Uterus (tissue), 4 donors: Measurements from ENCODE around the gene OAS2. TPM values are rescaled to one million over a fixed set of nuclear protein-coding genes. Genes with fewer than 3 reads are reported as not detected.

Experiments
- DNase-seq, 2 donors: peaks; one replicate each; pipeline ENCODE4 v3.0.0-alpha.2; 2019 to 2020
- H3K27ac ChIP-seq, 2 donors: fragments of 200-600 bp; sonication (generic); 1 replicate in 1 of 2; 2 replicates in 1 of 2; pipeline ENCODE4 v1.5.1; 2016 to 2018
- H3K27me3 ChIP-seq, 2 donors: fragments of 200-600 bp; sonication (generic); one replicate each; pipeline ENCODE4 v1.5.1; 2018 to 2019; ENCODE audit warnings: control low read depth in 1 of 2
- H3K36me3 ChIP-seq, 2 donors: fragments of 200-600 bp; sonication (generic); one replicate each; pipeline ENCODE4 v1.5.1; 2019; ENCODE audit warnings: control low read depth in 1 of 2
- H3K4me1 ChIP-seq, 2 donors: fragments of 200-600 bp; sonication (generic); one replicate each; pipeline ENCODE4 v1.5.1; 2018 to 2019; ENCODE audit warnings: control low read depth in 1 of 2
- H3K4me3 ChIP-seq, 2 donors: fragments of 200-600 bp; sonication (generic); 1 replicate in 1 of 2; 2 replicates in 1 of 2; pipeline ENCODE4 v1.5.1; 2018 to 2019; ENCODE audit warnings: mild to moderate bottlenecking in 1 of 2
- H3K9me3 ChIP-seq, 2 donors: fragments of 200-600 bp; sonication (generic); one replicate each; pipeline ENCODE4 v1.5.1; 2019; ENCODE audit warnings: control low read depth in 1 of 2
- POLR2A ChIP-seq, 2 donors: fragments of 450-650 bp; IDR thresholded peaks; one replicate each; pipeline ENCODE4 v1.6.1; 2016; ENCODE audit warnings: antibody characterized with exemption in 2 of 2, mild to moderate bottlenecking in 1 of 2, moderate library complexity in 1 of 2
- intact Hi-C: fragments of 100-400 bp; cut with DNase I; formaldehyde crosslinking; loops from one replicate; pipeline ENCODE4 v1.15.1; 2023; ENCODE audit warnings: low total_unique reads
- total RNA-seq, 4 donors: library from RNA; depleted of rRNA in 3 of 4; stranded (reverse); fragments of >200 nt in 3 of 4; gene quantifications; one replicate each; pipeline versions ENCODE4 v1.1.0 to v1.2.4, GENCODE V29; 2014 to 2023
- TF ChIP-seq, protein P1 (sequence below), 4 experiments: fragments of 200-600 bp in 2 of 4; fragments of 450-650 bp in 2 of 4; sonication (generic) in 2 of 4; IDR thresholded peaks; one replicate each; pipeline ENCODE4 v1.5.1; 2016 to 2019; ENCODE audit warnings: antibody characterized with exemption in 4 of 4, mild to moderate bottlenecking in 2 of 4, moderate library complexity in 1 of 4
- donor health status: DM: yes; HTN: yes; CAD: no.

The OAS2 gene
- total RNA-seq, 4 donors from 2014 or later, result 0.59 to 18.1 (median 6.1) TPM

DNA sequence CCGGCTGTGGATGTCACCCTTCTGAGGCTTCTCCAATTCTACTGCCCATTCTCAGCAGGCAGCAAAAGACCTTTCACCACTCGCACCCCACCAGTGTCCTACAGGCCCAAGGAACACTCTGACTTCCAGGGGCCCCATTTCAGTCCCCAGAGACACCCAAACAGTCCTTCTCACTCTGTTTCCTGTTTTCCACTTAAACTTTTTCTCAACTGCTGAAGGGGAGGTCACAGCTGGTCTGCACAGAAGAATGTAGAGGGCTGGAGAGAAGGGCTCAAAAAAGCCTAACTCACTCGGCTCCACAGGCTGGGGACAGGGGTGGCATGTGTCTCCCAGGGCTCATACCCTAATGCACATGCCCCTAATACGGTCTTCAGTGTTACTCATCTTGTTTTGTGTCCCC, 74.0 kb downstream of the OAS2 start:
- no peak for TF ChIP-seq POLR2A (IDR thresholded peaks at IDR 0.05)
- TF ChIP-seq, protein P1, sequence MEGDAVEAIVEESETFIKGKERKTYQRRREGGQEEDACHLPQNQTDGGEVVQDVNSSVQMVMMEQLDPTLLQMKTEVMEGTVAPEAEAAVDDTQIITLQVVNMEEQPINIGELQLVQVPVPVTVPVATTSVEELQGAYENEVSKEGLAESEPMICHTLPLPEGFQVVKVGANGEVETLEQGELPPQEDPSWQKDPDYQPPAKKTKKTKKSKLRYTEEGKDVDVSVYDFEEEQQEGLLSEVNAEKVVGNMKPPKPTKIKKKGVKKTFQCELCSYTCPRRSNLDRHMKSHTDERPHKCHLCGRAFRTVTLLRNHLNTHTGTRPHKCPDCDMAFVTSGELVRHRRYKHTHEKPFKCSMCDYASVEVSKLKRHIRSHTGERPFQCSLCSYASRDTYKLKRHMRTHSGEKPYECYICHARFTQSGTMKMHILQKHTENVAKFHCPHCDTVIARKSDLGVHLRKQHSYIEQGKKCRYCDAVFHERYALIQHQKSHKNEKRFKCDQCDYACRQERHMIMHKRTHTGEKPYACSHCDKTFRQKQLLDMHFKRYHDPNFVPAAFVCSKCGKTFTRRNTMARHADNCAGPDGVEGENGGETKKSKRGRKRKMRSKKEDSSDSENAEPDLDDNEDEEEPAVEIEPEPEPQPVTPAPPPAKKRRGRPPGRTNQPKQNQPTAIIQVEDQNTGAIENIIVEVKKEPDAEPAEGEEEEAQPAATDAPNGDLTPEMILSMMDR (IDR thresholded peaks at IDR 0.05), result no peak
- Histone ChIP-seq H3K27ac (no peak overlapping the region), H3K36me3 (no peaks in the 10 kb centered on the region), H3K4me3 (no peak overlapping the region), H3K9me3 (no peaks in the 10 kb centered on the region), H3K4me1 (peaks cover 0 to 10% of the 10 kb centered on the region in 2 donors), H3K27me3 (no peaks in the 10 kb centered on the region)
- intact Hi-C loops, result no loop called here
- no peak for DNase-seq

DNA sequence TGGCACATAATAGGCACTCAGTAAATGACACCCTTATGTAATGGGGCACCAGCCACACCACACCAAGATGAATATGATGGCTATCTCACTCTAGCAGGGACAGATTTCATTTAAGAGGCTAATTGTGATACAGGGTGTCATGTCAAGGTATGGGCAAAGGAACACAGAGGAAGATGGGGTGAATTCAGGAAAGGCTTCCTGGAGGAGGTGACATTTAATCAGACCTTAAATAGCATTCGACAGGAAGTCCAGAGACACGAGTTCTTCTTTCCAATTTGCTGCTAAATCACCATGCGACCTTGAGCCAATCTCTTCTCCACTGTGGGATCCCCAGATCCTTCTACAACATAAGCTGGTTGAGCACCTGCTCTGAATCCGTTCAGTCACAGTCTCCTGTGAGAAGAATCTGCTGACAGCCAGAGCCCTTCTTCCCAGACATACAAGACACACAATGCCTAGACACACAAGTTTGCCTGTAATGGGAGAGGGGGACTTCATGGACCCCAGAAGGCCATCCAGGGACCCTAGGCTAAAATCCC, 76.7 kb downstream of the OAS2 start:
- TF ChIP-seq, protein P1 (IDR thresholded peaks at IDR 0.05), result no peak
- no peak for TF ChIP-seq POLR2A (IDR thresholded peaks at IDR 0.05)
- intact Hi-C loops, result no loop called here
- no peak overlapping the region for H3K27ac ChIP-seq
- DNase-seq, result no peak
- peaks cover 0 to 11% of the 10 kb centered on the region in 2 donors for H3K4me1 ChIP-seq
- H3K9me3 ChIP-seq, result no peaks in the 10 kb centered on the region
- no peaks in the 10 kb centered on the region for H3K36me3 ChIP-seq
- H3K27me3 ChIP-seq, result no peaks in the 10 kb centered on the region
- H3K4me3 ChIP-seq, result no peak overlapping the region

DNA sequence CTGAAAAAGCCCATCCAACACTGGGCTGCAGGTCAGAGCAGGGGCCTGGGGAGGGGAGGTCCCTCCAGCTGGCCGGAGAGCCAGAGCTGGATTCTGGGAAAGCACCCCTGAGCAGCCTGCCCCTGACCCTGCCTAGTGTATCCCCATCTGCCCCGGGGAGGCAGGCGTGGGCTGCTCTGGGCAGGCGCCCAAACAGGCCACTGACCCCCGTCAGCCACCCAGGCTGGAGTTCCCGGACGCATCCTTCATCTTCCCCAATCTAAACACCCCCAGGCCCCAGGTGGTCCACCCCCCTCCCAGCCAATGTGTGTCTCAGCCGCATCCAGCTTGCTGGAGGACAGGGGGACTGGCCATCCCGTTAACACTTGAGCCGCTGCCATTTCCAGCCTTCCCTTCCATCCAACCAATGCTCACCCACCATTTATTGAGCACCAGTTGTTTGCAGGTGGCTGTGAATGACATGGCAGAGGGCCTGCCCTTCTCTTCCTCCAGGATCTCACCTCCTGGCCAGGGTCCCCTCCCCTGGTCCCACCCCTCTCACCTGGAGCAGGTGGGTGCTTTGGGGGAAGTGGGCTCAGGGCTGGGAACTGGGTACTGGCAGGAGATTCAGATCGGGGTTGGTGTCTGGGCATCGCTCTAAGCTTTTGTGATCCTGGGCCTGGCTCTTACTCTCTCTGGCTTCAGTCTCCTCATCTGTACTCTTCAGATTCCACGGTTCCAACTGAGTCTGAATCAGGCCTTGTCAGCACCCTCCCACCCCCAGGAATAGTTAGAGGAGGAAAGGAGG, 77.5 kb downstream of the OAS2 start:
- Histone ChIP-seq H3K27ac (no peak overlapping the region), H3K27me3 (no peaks in the 10 kb centered on the region)

DNA sequence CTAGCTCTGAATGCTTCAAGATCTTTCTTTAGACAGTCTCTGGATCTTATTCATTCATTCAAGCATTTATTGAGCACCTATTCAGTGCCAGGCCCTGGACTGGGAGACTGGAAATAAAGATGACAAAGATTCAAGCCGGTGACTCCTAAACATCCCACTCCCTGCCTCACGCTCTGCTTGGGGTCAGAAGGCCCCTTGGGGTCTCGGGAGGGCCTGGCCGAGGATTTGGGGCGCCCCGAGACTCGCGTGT, 78.0 kb downstream of the OAS2 start:
- TF ChIP-seq POLR2A (IDR thresholded peaks at IDR 0.05), result no peak
- TF ChIP-seq, protein P1 (IDR thresholded peaks at IDR 0.05), result no peak

More for the DNA sequence above, 77.5 kb downstream of the OAS2 start:
- H3K36me3 ChIP-seq, result no peaks in the 10 kb centered on the region
- intact Hi-C loops, result no loop called here
- H3K4me3 ChIP-seq, result no peak overlapping the region
- no peak for TF ChIP-seq POLR2A (IDR thresholded peaks at IDR 0.05)
- TF ChIP-seq, protein P1 (IDR thresholded peaks at IDR 0.05), result no peak
- H3K9me3 ChIP-seq, result no peaks in the 10 kb centered on the region
- peaks cover 0 to 11% of the 10 kb centered on the region in 2 donors for H3K4me1 ChIP-seq
- DNase-seq, result no peak

DNA sequence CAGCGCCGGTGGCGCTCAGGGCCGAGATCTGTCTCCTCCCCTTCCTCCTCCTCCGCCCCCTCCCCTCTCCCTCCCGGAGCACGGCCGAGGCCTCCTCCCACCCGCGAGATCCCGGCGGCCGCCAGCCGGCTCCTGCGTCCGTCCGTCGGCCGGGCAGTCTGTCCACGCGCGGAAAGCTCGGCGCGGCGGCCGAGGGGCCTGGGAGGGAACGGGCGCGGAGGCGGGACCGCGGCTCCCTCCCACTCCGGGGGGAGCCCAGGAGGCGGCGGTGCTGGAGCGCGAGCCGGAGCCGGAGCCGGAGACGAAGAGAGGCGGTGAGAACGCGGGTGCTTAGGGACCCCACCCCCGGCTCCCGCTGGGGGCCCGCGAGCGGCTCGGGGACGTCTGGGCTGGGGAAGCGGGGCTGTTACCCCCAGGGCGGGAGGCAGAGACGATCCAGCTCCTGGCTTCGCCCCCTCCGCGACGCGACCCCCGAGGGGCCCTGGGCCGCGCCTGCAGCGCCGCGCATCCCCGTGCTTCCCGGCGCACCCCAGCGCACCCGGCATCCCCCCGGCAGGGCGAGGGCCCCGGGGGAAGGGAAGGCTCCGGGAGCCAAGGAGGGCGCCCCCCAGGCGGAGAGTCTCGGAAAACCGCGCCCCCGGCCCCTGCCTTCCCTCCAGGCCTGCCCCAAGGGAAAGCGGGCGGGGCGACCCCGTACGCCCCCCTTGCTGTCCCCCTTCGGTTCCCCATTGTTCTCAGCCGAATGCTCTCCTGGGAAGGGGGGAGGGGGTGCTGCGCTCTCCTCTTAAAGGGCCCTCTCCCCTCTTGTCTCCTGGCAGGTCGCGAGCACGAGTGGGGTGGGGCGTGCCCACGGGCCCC, 78.5 kb downstream of the OAS2 start, which contains the start of gene DTX1:
Gene DTX1, plus strand, starts transcription at position 100 of the 858 bp plus-strand sequence. CDS start 1,463 bp downstream, outside the sequence.
- DNase-seq, result no peak

More for the DNA sequence above, 78.0 kb downstream of the OAS2 start:
- Histone ChIP-seq H3K9me3 (no peaks in the 10 kb centered on the region), H3K4me1 (peaks cover 0 to 11% of the 10 kb centered on the region in 2 donors), H3K27me3 (no peaks in the 10 kb centered on the region), H3K4me3 (peak overlapping the region in 1 of 2 donors; percentile 6), H3K27ac (no peak overlapping the region), H3K36me3 (no peaks in the 10 kb centered on the region)
- intact Hi-C loops, result no loop called here
- DNase-seq, result no peak

More for the DNA sequence above, 78.5 kb downstream of the OAS2 start, which contains the start of gene DTX1:
- Histone ChIP-seq H3K4me3 (peak within 1 kb of the TSS; percentile 6 to 14), H3K27me3 (no peaks in the 10 kb centered on the region), H3K4me1 (peaks cover 0 to 11% of the 10 kb centered on the region in 2 donors), H3K9me3 (no peaks in the 10 kb centered on the region), H3K36me3 (no peaks in the 10 kb centered on the region), H3K27ac (no peak within 1 kb of the TSS)
- no peak for TF ChIP-seq POLR2A (IDR thresholded peaks at IDR 0.05)
- TF ChIP-seq, protein P1 (IDR thresholded peaks at IDR 0.05), result no peak
- intact Hi-C loops, result no loop called here
